Left lung (tissue), 10 donors: ENCODE measurements around the gene GRID1. TPM values are rescaled to one million over a fixed set of nuclear protein-coding genes. Genes with fewer than 3 reads are reported as not detected.

ENCODE experiments used
- ATAC-seq: fragments of 200-7000 bp; cut with Tn5 transposase; one replicate; pipeline ENCODE4 v1.9.1; 2020; ENCODE audit warnings: moderate library complexity
- DNase-seq, 4 donors: peaks; one replicate each; pipeline ENCODE4 v3.0.0-alpha.2; 2013 to 2020
- H3K27ac ChIP-seq, 2 donors: fragments of 200-600 bp; sonication (generic) in 1 of 2; one replicate each; pipeline versions ENCODE4 v1.5.0 to v1.8.0; 2020 to 2021
- H3K27me3 ChIP-seq, 2 donors: fragments of 200-600 bp; sonication (generic) in 1 of 2; one replicate each; pipeline versions ENCODE4 v1.5.0 to v1.8.0; 2020 to 2021
- H3K36me3 ChIP-seq, 2 donors: fragments of 200-600 bp; sonication (generic) in 1 of 2; one replicate each; pipeline versions ENCODE4 v1.5.0 to v1.8.0; 2020 to 2021
- H3K4me1 ChIP-seq, 2 donors: fragments of 200-600 bp; one replicate each; pipeline ENCODE4 v1.8.0; 2021
- H3K4me3 ChIP-seq, 2 donors: fragments of 200-600 bp; sonication (generic) in 1 of 2; one replicate each; pipeline versions ENCODE4 v1.5.0 to v1.8.0; 2020 to 2021; ENCODE audit warnings: mild to moderate bottlenecking in 1 of 2
- H3K9me3 ChIP-seq, 2 donors: fragments of 200-600 bp; sonication (generic) in 1 of 2; one replicate each; pipeline versions ENCODE4 v1.5.0 to v1.8.0; 2020 to 2021
- CTCF ChIP-seq, 2 donors: fragments of 200-600 bp; sonication (generic) in 1 of 2; IDR thresholded peaks; one replicate each; pipeline versions ENCODE4 v1.5.0 to v1.8.0; 2021; ENCODE audit warnings: antibody characterized with exemption in 2 of 2
- intact Hi-C, 2 donors: fragments of 100-400 bp; cut with DNase I; formaldehyde crosslinking; loops; one replicate each; pipeline versions ENCODE4 v1.11.2 to v1.14.2; 2022
- polyA plus RNA-seq, 6 donors: library from polyadenylated mRNA; unstranded; fragments of 120-200 nt; gene quantifications; one replicate each; pipeline ENCODE4 v1.2.1, GENCODE V29; 2013; ENCODE audit not compliant: insufficient read length in 6 of 6
- total RNA-seq, 2 donors: library from RNA; stranded (reverse); fragmentation: NEBNext Ultra II Directional; extraction: Animal tissue kit (Norgen Biotek cat#: 25700); gene quantifications; one replicate each; pipeline ENCODE4 v1.2.1, GENCODE V29; 2021
- donor health status: DM: no; HTN: yes; CAD: no.
- donor health status: DM: no; HTN: no; CAD: no.

Gene GRID1
- total and polyA plus RNA-seq, 8 donors, result 0.81 to 2.6 (median 1.2) TPM

GRCh38 chr10:86170255-86171108, 196.1 kb downstream of the GRID1 start:
- H3K9me3 ChIP-seq, result no peaks in the 10 kb centered on the region
- no peak for TF ChIP-seq CTCF (IDR thresholded peaks at IDR 0.05)
- intact Hi-C loops, result no loop called here
- no peaks in the 10 kb centered on the region for H3K4me1 ChIP-seq
- H3K36me3 ChIP-seq, result no peaks in the 10 kb centered on the region
- no peaks in the 10 kb centered on the region for H3K27me3 ChIP-seq
- H3K4me3 ChIP-seq, result no peak overlapping the region
- no peak overlapping the region for H3K27ac ChIP-seq
- DNase-seq (no peak), ATAC-seq (no peak)

- H3K27me3 ChIP-seq, result no peaks in the 10 kb centered on the region
- no peak overlapping the region for H3K27ac ChIP-seq
- H3K4me1 ChIP-seq, result no peaks in the 10 kb centered on the region
- no peak overlapping the region for H3K4me3 ChIP-seq
- no peak for TF ChIP-seq CTCF (IDR thresholded peaks at IDR 0.05)
- H3K36me3 ChIP-seq, result no peaks in the 10 kb centered on the region
- DNase-seq (no peak), ATAC-seq (no peak)
- intact Hi-C loops, result no loop called here
- no peaks in the 10 kb centered on the region for H3K9me3 ChIP-seq
These were observed 196.9 kb downstream of the GRID1 start for GRCh38 chr10:86169506-86170254.

GRCh38 chr10:86169066-86169465, 197.5 kb downstream of the GRID1 start:
- Histone ChIP-seq H3K4me3 (no peak overlapping the region), H3K27ac (no peak overlapping the region), H3K27me3 (no peaks in the 10 kb centered on the region), H3K4me1 (no peaks in the 10 kb centered on the region), H3K9me3 (no peaks in the 10 kb centered on the region), H3K36me3 (no peaks in the 10 kb centered on the region)
- ATAC-seq, result no peak
- intact Hi-C loops, result no loop called here
- DNase-seq, result no peak
- no peak for TF ChIP-seq CTCF (IDR thresholded peaks at IDR 0.05)

GRCh38 chr10:86168256-86168655, 198.3 kb downstream of the GRID1 start:
- Histone ChIP-seq H3K4me3 (no peak overlapping the region), H3K27me3 (no peaks in the 10 kb centered on the region), H3K9me3 (no peaks in the 10 kb centered on the region), H3K4me1 (no peaks in the 10 kb centered on the region), H3K36me3 (no peaks in the 10 kb centered on the region), H3K27ac (no peak overlapping the region)
- intact Hi-C loops, result no loop called here
- no peak for ATAC-seq
- no peak for TF ChIP-seq CTCF (IDR thresholded peaks at IDR 0.05)
- DNase-seq, result no peak

- intact Hi-C loops, result no loop called here
- H3K36me3 ChIP-seq, result no peaks in the 10 kb centered on the region
- no peaks in the 10 kb centered on the region for H3K9me3 ChIP-seq
- no peak for TF ChIP-seq CTCF (IDR thresholded peaks at IDR 0.05)
- H3K27me3 ChIP-seq, result no peaks in the 10 kb centered on the region
- ATAC-seq, result no peak
- H3K27ac ChIP-seq, result no peak overlapping the region
- no peak overlapping the region for H3K4me3 ChIP-seq
- DNase-seq, result no peak
- no peaks in the 10 kb centered on the region for H3K4me1 ChIP-seq
These were observed 198.8 kb downstream of the GRID1 start for GRCh38 chr10:86167762-86168128.
